ENCODE results near the gene MC2R. TPM values are rescaled to one million over a fixed set of nuclear protein-coding genes. Genes with fewer than 3 reads are reported as not detected.

MC2R gene
- not detected in 2 replicates for total RNA-seq (2014; rRNA removed; shearing (Covaris generic))

GRCh38 chr18:13915391-13915790 is at the start of gene MC2R:
Gene MC2R, minus strand, starts transcription at chr18:13915536. Its CDS starts 30,018 bp downstream, at chr18:13885518.
- Histone ChIP-seq H3K4me3 (ENCODE audit: insufficient read depth, low read depth, low read length) (no peak within 1 kb of the TSS), H3K27me3 (ENCODE audit: control insufficient read depth, insufficient read depth, low read length) (no peaks in the 10 kb centered on the region), H3K36me3 (replicated peaks; ENCODE audit: control insufficient read depth, insufficient read depth, low read length) (no peaks in the 10 kb centered on the region)
- DNase-seq = no peak

GRCh38 chr18:13945811-13946210 is 30.5 kb upstream of the MC2R start:
- no peak for DNase-seq
- H3K4me3 ChIP-seq (ENCODE audit: insufficient read depth, low read depth, low read length) = no peak overlapping the region
- H3K36me3 ChIP-seq (replicated peaks; ENCODE audit: control insufficient read depth, insufficient read depth, low read length) = no peaks in the 10 kb centered on the region

GRCh38 chr18:13943338-13943737 is 28.0 kb upstream of the MC2R start:
- H3K4me3 ChIP-seq (ENCODE audit: insufficient read depth, low read depth, low read length) = no peak overlapping the region
- no peaks in the 10 kb centered on the region for H3K27me3 ChIP-seq (ENCODE audit: control insufficient read depth, insufficient read depth, low read length)
- no peaks in the 10 kb centered on the region for H3K36me3 ChIP-seq (replicated peaks; ENCODE audit: control insufficient read depth, insufficient read depth, low read length)
- no peak for DNase-seq

More at GRCh38 chr18:13945811-13946210, 30.5 kb upstream of the MC2R start:
- no peaks in the 10 kb centered on the region for H3K27me3 ChIP-seq (ENCODE audit: control insufficient read depth, insufficient read depth, low read length)

GRCh38 chr18:13940326-13940725 is 25.0 kb upstream of the MC2R start:
- DNase-seq = no peak
- H3K4me3 ChIP-seq (ENCODE audit: insufficient read depth, low read depth, low read length) = no peak overlapping the region
- no peaks in the 10 kb centered on the region for H3K27me3 ChIP-seq (ENCODE audit: control insufficient read depth, insufficient read depth, low read length)
- no peaks in the 10 kb centered on the region for H3K36me3 ChIP-seq (replicated peaks; ENCODE audit: control insufficient read depth, insufficient read depth, low read length)

GRCh38 chr18:13934676-13935075 is 19.3 kb upstream of the MC2R start:
- no peaks in the 10 kb centered on the region for H3K27me3 ChIP-seq (ENCODE audit: control insufficient read depth, insufficient read depth, low read length)
- no peak for DNase-seq
- H3K4me3 ChIP-seq (ENCODE audit: insufficient read depth, low read depth, low read length) = no peak overlapping the region
- no peaks in the 10 kb centered on the region for H3K36me3 ChIP-seq (replicated peaks; ENCODE audit: control insufficient read depth, insufficient read depth, low read length)

- Histone ChIP-seq H3K4me3 (ENCODE audit: insufficient read depth, low read depth, low read length) (no peak overlapping the region), H3K27me3 (ENCODE audit: control insufficient read depth, insufficient read depth, low read length) (no peaks in the 10 kb centered on the region), H3K36me3 (replicated peaks; ENCODE audit: control insufficient read depth, insufficient read depth, low read length) (no peaks in the 10 kb centered on the region)
- no peak for DNase-seq
These were observed 18.7 kb upstream of the MC2R start for GRCh38 chr18:13934058-13934457.

DNA sequence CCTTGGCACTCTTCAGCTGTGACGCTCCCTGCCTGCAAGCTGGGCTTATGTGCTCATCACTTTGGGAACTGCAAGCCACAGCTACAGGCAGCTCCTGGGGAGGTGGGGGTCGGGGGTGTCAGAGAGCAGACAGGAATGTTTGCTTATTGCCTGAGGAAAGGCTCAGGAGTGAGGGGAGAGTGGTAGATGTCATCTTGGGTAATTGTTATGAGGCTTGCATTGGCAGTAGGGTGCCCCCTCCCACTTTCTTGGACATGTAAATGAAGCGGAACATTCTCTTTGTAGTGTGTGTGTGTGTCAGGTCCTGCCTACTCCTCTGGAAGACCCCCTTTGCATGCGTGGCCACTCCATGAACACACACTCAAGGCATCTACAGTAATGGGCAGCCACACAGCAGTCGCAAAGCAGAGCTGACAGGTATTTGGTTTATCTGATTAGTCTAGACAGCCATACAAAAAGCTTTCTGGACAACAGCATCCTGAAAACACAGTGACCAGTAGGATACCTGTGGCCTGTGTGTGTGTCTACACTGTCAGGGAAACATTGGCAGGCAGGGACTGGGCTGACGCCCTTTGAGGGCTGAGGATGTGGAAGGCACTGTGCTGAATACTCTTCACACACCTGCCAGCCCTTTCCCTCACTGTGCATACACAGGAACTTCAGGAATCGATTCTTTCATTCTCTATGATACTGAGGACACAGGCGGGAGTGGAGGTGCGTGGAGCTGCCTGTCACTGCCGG is 17.1 kb upstream of the MC2R start:
- Histone ChIP-seq H3K27me3 (ENCODE audit: control insufficient read depth, insufficient read depth, low read length) (no peaks in the 10 kb centered on the region), H3K36me3 (replicated peaks; ENCODE audit: control insufficient read depth, insufficient read depth, low read length) (no peaks in the 10 kb centered on the region), H3K4me3 (ENCODE audit: insufficient read depth, low read depth, low read length) (no peak overlapping the region)
- no peak for DNase-seq

DNA sequence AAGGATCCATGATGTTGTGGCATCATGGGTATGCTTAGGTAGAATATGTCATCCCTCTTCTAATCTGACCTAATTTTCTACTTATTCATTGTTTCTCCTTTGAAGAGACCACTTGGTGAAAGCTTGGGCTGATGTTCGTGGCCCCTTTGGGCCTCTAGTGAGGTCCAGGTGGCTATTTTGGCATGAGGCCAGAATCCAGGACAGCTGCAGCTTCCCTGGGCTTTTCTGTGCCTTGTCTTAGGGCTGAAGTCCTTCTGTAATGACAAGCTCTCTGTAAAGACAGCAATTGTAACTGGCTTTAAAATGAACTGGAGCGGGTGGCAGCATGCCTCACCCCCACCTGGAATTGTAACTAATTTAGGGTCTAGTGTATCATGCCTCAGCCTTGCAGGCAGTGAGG is 15.6 kb upstream of the MC2R start:
- Histone ChIP-seq H3K4me3 (ENCODE audit: insufficient read depth, low read depth, low read length) (no peak overlapping the region), H3K27me3 (ENCODE audit: control insufficient read depth, insufficient read depth, low read length) (no peaks in the 10 kb centered on the region), H3K36me3 (replicated peaks; ENCODE audit: control insufficient read depth, insufficient read depth, low read length) (no peaks in the 10 kb centered on the region)
- DNase-seq = no peak

DNA sequence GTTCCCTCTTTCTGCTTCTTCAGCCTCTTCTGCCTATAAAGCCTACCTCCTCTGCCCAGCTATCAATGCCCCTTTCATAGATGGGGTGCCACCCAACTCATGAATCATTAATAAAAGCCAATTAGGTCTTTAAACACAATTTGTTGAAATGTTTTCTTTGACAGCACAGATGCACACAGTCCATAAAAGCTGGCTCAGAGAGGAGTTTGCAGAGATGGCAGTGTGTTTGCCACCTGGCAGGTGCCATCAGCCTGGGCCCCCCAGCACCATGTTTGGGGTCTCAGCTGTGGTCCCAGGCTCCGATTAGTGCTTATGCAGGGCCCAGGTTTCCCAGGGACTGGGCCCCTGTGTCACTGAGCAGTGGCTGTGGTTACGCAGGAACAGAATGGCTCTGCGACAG is 7.9 kb upstream of the MC2R start:
- DNase-seq = no peak
- Histone ChIP-seq H3K4me3 (ENCODE audit: insufficient read depth, low read depth, low read length) (no peak overlapping the region), H3K27me3 (ENCODE audit: control insufficient read depth, insufficient read depth, low read length) (no peaks in the 10 kb centered on the region), H3K36me3 (replicated peaks; ENCODE audit: control insufficient read depth, insufficient read depth, low read length) (no peaks in the 10 kb centered on the region)

DNA sequence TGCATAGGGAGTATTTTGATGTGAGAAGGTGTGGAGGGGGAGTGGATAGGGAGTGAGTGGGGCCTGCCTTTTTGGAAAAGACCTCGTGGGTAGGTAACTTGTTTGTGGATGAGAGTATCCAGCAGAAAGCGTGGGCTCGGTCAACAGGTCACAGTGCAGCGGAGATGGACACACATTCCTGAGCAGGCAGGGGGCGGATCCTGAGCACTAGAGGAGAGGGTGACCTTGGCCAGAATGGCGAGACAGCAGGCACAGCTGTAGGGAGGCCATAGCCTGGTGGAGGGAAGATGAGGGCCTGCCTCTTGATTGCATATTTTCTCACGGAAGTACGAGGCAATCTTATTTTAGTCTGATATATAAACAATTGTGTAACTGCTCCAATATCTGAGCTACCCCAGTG is 3.6 kb upstream of the MC2R start:
- Histone ChIP-seq H3K36me3 (replicated peaks; ENCODE audit: control insufficient read depth, insufficient read depth, low read length) (no peaks in the 10 kb centered on the region), H3K4me3 (ENCODE audit: insufficient read depth, low read depth, low read length) (no peak overlapping the region), H3K27me3 (ENCODE audit: control insufficient read depth, insufficient read depth, low read length) (no peaks in the 10 kb centered on the region)
- DNase-seq = no peak

GRCh38 chr18:13917401-13917800 is 2.1 kb upstream of the MC2R start:
- H3K36me3 ChIP-seq (replicated peaks; ENCODE audit: control insufficient read depth, insufficient read depth, low read length) = no peaks in the 10 kb centered on the region
- H3K4me3 ChIP-seq (ENCODE audit: insufficient read depth, low read depth, low read length) = no peak overlapping the region
- H3K27me3 ChIP-seq (ENCODE audit: control insufficient read depth, insufficient read depth, low read length) = no peaks in the 10 kb centered on the region
- no peak for DNase-seq

DNA sequence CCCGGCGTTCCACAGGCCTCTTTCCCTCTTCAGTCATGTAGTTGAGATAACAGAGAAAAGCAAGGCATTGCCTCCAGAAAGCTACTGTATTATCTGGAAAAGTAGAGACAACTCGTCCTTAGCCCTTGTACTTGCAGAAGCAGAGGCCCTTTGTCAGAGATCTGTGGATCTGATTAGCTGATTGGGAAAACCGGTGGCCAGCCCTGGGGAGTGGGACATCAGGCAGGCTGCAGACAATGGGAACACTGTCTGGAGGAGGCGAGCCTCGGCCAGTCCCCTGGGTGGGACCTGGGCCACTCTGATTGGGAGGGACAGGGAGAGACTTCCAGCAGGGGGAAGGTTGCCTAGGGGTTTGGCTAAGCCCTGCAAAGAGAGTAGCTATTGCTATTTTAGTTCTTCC is 1.2 kb upstream of the MC2R start:
- Histone ChIP-seq H3K4me3 (ENCODE audit: insufficient read depth, low read depth, low read length) (no peak overlapping the region), H3K27me3 (ENCODE audit: control insufficient read depth, insufficient read depth, low read length) (no peaks in the 10 kb centered on the region), H3K36me3 (replicated peaks; ENCODE audit: control insufficient read depth, insufficient read depth, low read length) (no peaks in the 10 kb centered on the region)
- DNase-seq = no peak

DNA sequence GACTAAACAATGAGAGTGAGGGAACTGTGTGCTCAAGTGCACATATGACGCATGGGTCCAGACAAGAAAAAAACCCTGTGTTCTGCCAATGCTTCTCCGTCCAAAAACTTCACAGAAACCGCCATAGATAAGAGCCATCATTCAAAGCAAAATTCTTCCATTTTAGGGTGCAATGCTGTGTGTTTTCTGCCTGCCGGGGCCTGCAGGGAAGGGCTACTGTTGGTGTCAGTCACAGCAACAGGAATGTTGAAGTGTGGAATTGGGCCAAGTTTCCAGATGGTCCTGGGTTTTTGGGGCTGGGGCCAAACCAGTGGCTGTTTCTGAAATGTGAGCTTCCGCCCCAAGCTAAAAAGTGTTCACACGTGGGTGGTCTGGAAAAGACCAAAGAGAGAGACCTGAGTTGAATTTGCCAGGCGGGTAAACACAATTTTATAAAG is 677 bp upstream of the MC2R start:
- no peaks in the 10 kb centered on the region for H3K27me3 ChIP-seq (ENCODE audit: control insufficient read depth, insufficient read depth, low read length)
- H3K4me3 ChIP-seq (ENCODE audit: insufficient read depth, low read depth, low read length) = no peak overlapping the region
- H3K36me3 ChIP-seq (replicated peaks; ENCODE audit: control insufficient read depth, insufficient read depth, low read length) = no peaks in the 10 kb centered on the region
- no peak for DNase-seq

DNA sequence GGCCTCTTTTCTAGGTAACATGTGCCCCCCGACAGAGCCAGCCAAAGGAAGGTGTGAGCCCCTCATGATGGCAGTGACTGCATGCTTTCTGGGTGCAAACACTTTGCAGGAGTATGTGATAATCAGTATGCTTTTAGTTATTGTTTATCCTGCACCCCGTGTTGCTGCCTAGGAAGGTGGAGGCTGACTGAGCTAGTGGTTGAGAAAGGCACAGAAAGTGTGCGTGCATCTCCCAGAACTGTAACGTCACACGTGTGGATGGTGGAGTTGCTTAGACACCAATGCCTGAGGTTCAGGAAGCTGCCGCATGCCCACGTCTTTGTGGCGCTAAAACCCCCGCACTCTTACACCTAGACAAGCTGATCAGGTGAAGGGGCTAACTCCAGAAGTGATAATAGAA is 580 bp downstream of the MC2R start:
- no peak for DNase-seq
- H3K36me3 ChIP-seq (replicated peaks; ENCODE audit: control insufficient read depth, insufficient read depth, low read length) = no peaks in the 10 kb centered on the region
- H3K27me3 ChIP-seq (ENCODE audit: control insufficient read depth, insufficient read depth, low read length) = no peaks in the 10 kb centered on the region
- H3K4me3 ChIP-seq (ENCODE audit: insufficient read depth, low read depth, low read length) = no peak overlapping the region

DNA sequence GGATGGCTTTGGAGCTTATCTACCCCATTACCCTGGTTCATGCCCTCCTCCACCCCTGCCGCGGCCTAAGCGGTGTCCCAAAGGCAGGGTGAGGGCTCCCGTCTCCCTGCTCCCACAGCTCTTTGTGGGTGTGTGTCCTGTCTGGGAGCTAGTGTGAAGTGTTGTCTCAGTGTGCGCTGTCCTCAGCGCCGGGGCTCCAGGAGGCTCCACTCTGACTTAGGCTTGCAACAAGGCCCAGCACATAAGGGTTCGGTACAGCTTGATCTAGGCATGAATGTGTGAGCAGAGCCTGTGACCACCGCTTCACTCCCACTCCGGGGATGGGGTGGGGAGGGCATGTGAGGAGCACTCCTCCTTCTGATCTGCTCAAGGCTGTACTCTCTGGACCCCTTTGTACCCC is 1.2 kb downstream of the MC2R start:
- H3K36me3 ChIP-seq (replicated peaks; ENCODE audit: control insufficient read depth, insufficient read depth, low read length) = no peaks in the 10 kb centered on the region
- no peak for DNase-seq
- no peak overlapping the region for H3K4me3 ChIP-seq (ENCODE audit: insufficient read depth, low read depth, low read length)
- no peaks in the 10 kb centered on the region for H3K27me3 ChIP-seq (ENCODE audit: control insufficient read depth, insufficient read depth, low read length)

DNA sequence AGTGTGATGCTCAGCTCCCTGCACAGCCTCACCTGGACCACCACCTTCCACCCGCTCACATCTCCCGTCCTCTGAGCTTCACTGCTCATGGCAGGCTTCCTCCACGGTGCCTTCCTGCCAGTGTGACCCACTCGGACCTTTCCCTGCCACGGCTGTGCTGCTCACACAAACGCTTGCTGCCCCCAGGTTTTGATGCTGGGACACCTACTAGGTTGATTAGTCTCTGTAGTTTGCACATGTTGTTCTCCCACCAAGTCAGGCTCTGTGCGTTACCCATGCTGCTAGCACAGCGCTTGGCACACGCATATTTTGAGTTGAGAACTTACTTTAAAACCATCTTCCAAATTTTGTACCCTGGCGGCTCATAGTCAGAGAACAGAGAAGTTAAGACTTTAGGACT is 2.1 kb downstream of the MC2R start:
- Histone ChIP-seq H3K4me3 (ENCODE audit: insufficient read depth, low read depth, low read length) (no peak overlapping the region), H3K36me3 (replicated peaks; ENCODE audit: control insufficient read depth, insufficient read depth, low read length) (no peaks in the 10 kb centered on the region), H3K27me3 (ENCODE audit: control insufficient read depth, insufficient read depth, low read length) (no peaks in the 10 kb centered on the region)
- DNase-seq = no peak

Measured in H7 (cell line).